ENCODE measurements around the gene VRK1.

- no peak for TF ChIP-seq GATA2 (IDR thresholded peaks at IDR 0.05; ENCODE audit: low read depth, low read length)
- TF ChIP-seq GATA3 (IDR thresholded peaks at IDR 0.05; ENCODE audit: low read depth, low read length), result no peak
Measured at GRCh38 chr14:96874127-96874526, 76.9 kb downstream of the VRK1 start.
